Stimulated activated CD8-positive, alpha-beta memory T cell treated with anti-CD3 and anti-CD28 coated beads, Interleukin-7, amount 100 ng/mL, for 24 hours (primary cell): Measurements from ENCODE around the gene TUSC2.
A peak's percentile ranks its signal among the peaks of the same experiment; 100 is the strongest.
"Not testable (repeated sequence)": the region's sequence is repeated elsewhere in the genome, so short reads cannot be mapped to it uniquely, and the experiment has no call there.

ENCODE experiments used
- DNase-seq: peaks from one replicate; pipeline ENCODE4 v3.0.0-alpha.2; 2020; ENCODE audit warnings: low read depth

Gene TUSC2

GRCh38 chr3:50294089-50294488 lies 33.9 kb downstream of the TUSC2 start:
- no peak for DNase-seq

GRCh38 chr3:50293079-50293801 lies 34.8 kb downstream of the TUSC2 start:
- no peak for DNase-seq

GRCh38 chr3:50292159-50293078 lies 35.6 kb downstream of the TUSC2 start, which contains the start of gene IFRD2:
Gene IFRD2 (minus strand): TSS chr3:50292429. CDS start chr3:50292274, 155 bp downstream.
- peak; percentile 87 for DNase-seq

- no peak for DNase-seq
Observed at GRCh38 chr3:50290161-50290641, 37.8 kb downstream of the TUSC2 start.

GRCh38 chr3:50289130-50289529 lies 38.9 kb downstream of the TUSC2 start:
- DNase-seq: no peak

GRCh38 chr3:50288387-50289007 lies 39.5 kb downstream of the TUSC2 start:
- no peak for DNase-seq

- no peak for DNase-seq
Observed at GRCh38 chr3:50287262-50287661, 40.8 kb downstream of the TUSC2 start.

GRCh38 chr3:50286322-50287227 lies 41.4 kb downstream of the TUSC2 start:
- no peak for DNase-seq

GRCh38 chr3:50284121-50284520 lies 43.9 kb downstream of the TUSC2 start:
- DNase-seq: not testable (repeated sequence)

GRCh38 chr3:50279255-50280016 lies 48.6 kb downstream of the TUSC2 start:
- DNase-seq: no peak

GRCh38 chr3:50278880-50279224 lies 49.2 kb downstream of the TUSC2 start, which contains the start of gene LSMEM2:
Gene LSMEM2 (plus strand): TSS chr3:50279087. CDS start chr3:50279114, 27 bp downstream.
- no peak for DNase-seq

- DNase-seq: no peak
Observed at GRCh38 chr3:50278123-50278879, 49.7 kb downstream of the TUSC2 start.

GRCh38 chr3:50276762-50277101 lies 51.3 kb downstream of the TUSC2 start:
- no peak for DNase-seq

GRCh38 chr3:50275996-50276761 lies 51.8 kb downstream of the TUSC2 start:
- no peak for DNase-seq

- DNase-seq: no peak
Observed at GRCh38 chr3:50275141-50275995, 52.7 kb downstream of the TUSC2 start.
